Urinary bladder (tissue), 4 donors: Measurements from ENCODE around the gene RAB29. TPM values are rescaled to one million over a fixed set of nuclear protein-coding genes. Genes with fewer than 3 reads are reported as not detected.

Experiments
- DNase-seq: peaks from one replicate; pipeline ENCODE4 v3.0.0-alpha.2; 2015; ENCODE audit errors: extremely low spot score
- H3K27ac ChIP-seq: one replicate; pipeline ENCODE4 v1.5.1; 2013; ENCODE audit warnings: low read depth, mild to moderate bottlenecking, moderate library complexity
- H3K36me3 ChIP-seq: one replicate; pipeline ENCODE4 v1.6.1; 2013; ENCODE audit warnings: mild to moderate bottlenecking, moderate library complexity; ENCODE audit not compliant: insufficient read depth
- H3K4me1 ChIP-seq: one replicate; pipeline ENCODE4 v1.6.1; 2013; ENCODE audit warnings: mild to moderate bottlenecking, moderate library complexity; ENCODE audit not compliant: insufficient read depth
- H3K4me3 ChIP-seq: one replicate; pipeline ENCODE4 v1.5.1; 2013; ENCODE audit warnings: low read depth, low read length
- WGBS: extraction: QIAGEN DNeasy Blood & Tissue Kit; methylation state at CpG from one replicate; pipeline ENCODE4 v1.1.7; 2013; 5-methylcytosine and 5-hydroxymethylcytosine counted together
- polyA plus RNA-seq: library from polyadenylated mRNA; stranded (reverse); fragments of 200-250 nt; gene quantifications from one replicate; pipeline ENCODE4 v1.2.3, GENCODE V29; 2013
- total RNA-seq: library from RNA; depleted of rRNA; stranded (reverse); fragments of >200 nt; gene quantifications from one replicate; pipeline ENCODE4 v1.2.3, GENCODE V29; 2014
- donor health status: healthy with polysubstance abuse.
- donor health status: healthy.

Gene RAB29
- total and polyA plus RNA-seq, 2 donors = 5.1 to 24.1 TPM

GRCh38 chr1:205786601-205787000 lies 11.3 kb upstream of the RAB29 start:
- Histone ChIP-seq H3K4me3 (no peak overlapping the region), H3K27ac (no peak overlapping the region), H3K36me3 (no peaks in the 10 kb centered on the region), H3K4me1 (no peaks in the 10 kb centered on the region)
- WGBS = 41% methylated on average over 4 of the region's 4 CpGs
- DNase-seq = no peak

- no peak overlapping the region for H3K4me3 ChIP-seq
- no peaks in the 10 kb centered on the region for H3K4me1 ChIP-seq
- H3K36me3 ChIP-seq = no peaks in the 10 kb centered on the region
- H3K27ac ChIP-seq = no peak overlapping the region
- WGBS = 93% methylated on average over 9 of the region's 9 CpGs
- DNase-seq = no peak
These were observed 10.2 kb upstream of the RAB29 start for GRCh38 chr1:205785446-205785845.

- Histone ChIP-seq H3K27ac (no peak overlapping the region), H3K4me3 (no peak overlapping the region), H3K4me1 (no peaks in the 10 kb centered on the region), H3K36me3 (no peaks in the 10 kb centered on the region)
- no peak for DNase-seq
- 66% methylated on average over 4 of the region's 4 CpGs for WGBS
These were observed 8.6 kb upstream of the RAB29 start for GRCh38 chr1:205783904-205784303.

GRCh38 chr1:205783433-205783795 lies 8.1 kb upstream of the RAB29 start:
- Histone ChIP-seq H3K4me1 (no peaks in the 10 kb centered on the region), H3K36me3 (no peaks in the 10 kb centered on the region), H3K27ac (no peak overlapping the region), H3K4me3 (no peak overlapping the region)
- DNase-seq = no peak

GRCh38 chr1:205782627-205783432 lies 7.5 kb upstream of the RAB29 start:
- H3K27ac ChIP-seq = no peak overlapping the region
- DNase-seq = no peak
- 74% methylated on average over 4 of the region's 4 CpGs for WGBS
- no peak overlapping the region for H3K4me3 ChIP-seq
- no peaks in the 10 kb centered on the region for H3K36me3 ChIP-seq
- H3K4me1 ChIP-seq = no peaks in the 10 kb centered on the region

- H3K27ac ChIP-seq = no peak overlapping the region
- DNase-seq = no peak
- no peak overlapping the region for H3K4me3 ChIP-seq
- no peaks in the 10 kb centered on the region for H3K36me3 ChIP-seq
- WGBS = 94% methylated on average over 5 of the region's 5 CpGs
- H3K4me1 ChIP-seq = no peaks in the 10 kb centered on the region
These were observed 5.1 kb upstream of the RAB29 start for GRCh38 chr1:205780335-205780734.

- no peak overlapping the region for H3K4me3 ChIP-seq
- DNase-seq = no peak
- H3K27ac ChIP-seq = no peak overlapping the region
- no peaks in the 10 kb centered on the region for H3K4me1 ChIP-seq
- H3K36me3 ChIP-seq = no peaks in the 10 kb centered on the region
- 88% methylated on average over 2 of the region's 2 CpGs for WGBS
These were observed 2.7 kb upstream of the RAB29 start for GRCh38 chr1:205777994-205778393.

GRCh38 chr1:205775717-205776056 lies 405 bp upstream of the RAB29 start:
- no peak for DNase-seq
- H3K4me1 ChIP-seq = no peaks in the 10 kb centered on the region
- no peak overlapping the region for H3K27ac ChIP-seq
- H3K4me3 ChIP-seq = peak overlapping the region; percentile 60
- H3K36me3 ChIP-seq = no peaks in the 10 kb centered on the region

- Histone ChIP-seq H3K4me3 (peak overlapping the region; percentile 60), H3K36me3 (no peaks in the 10 kb centered on the region), H3K27ac (no peak overlapping the region), H3K4me1 (no peaks in the 10 kb centered on the region)
- WGBS = 18% methylated on average over 36 of the region's 36 CpGs
- no peak for DNase-seq
These were observed 876 bp downstream of the RAB29 start for GRCh38 chr1:205774198-205775014.

- WGBS = 89% methylated on average over 2 of the region's 2 CpGs
- DNase-seq = no peak
- Histone ChIP-seq H3K36me3 (no peaks in the 10 kb centered on the region), H3K4me1 (no peaks in the 10 kb centered on the region), H3K27ac (no peak overlapping the region), H3K4me3 (no peak overlapping the region)
These were observed 2.7 kb downstream of the RAB29 start for GRCh38 chr1:205772607-205773032.

GRCh38 chr1:205770618-205771017 lies 4.7 kb downstream of the RAB29 start:
- Histone ChIP-seq H3K27ac (no peak overlapping the region), H3K4me1 (no peaks in the 10 kb centered on the region), H3K36me3 (no peaks in the 10 kb centered on the region), H3K4me3 (no peak overlapping the region)
- WGBS = 89% methylated on average over 4 of the region's 4 CpGs
- DNase-seq = no peak

GRCh38 chr1:205769641-205770365 lies 5.5 kb downstream of the RAB29 start:
- no peak for DNase-seq
- no peaks in the 10 kb centered on the region for H3K4me1 ChIP-seq
- 58% methylated on average over 8 of the region's 8 CpGs for WGBS
- no peaks in the 10 kb centered on the region for H3K36me3 ChIP-seq
- no peak overlapping the region for H3K4me3 ChIP-seq
- no peak overlapping the region for H3K27ac ChIP-seq

- no peak for DNase-seq
- WGBS = 78% methylated on average over 3 of the region's 3 CpGs
- no peaks in the 10 kb centered on the region for H3K36me3 ChIP-seq
- H3K4me3 ChIP-seq = no peak overlapping the region
- no peak overlapping the region for H3K27ac ChIP-seq
- no peaks in the 10 kb centered on the region for H3K4me1 ChIP-seq
These were observed 8.0 kb downstream of the RAB29 start for GRCh38 chr1:205767248-205767647.

GRCh38 chr1:205766570-205766969 lies 8.7 kb downstream of the RAB29 start:
- Histone ChIP-seq H3K4me3 (no peak overlapping the region), H3K4me1 (no peaks in the 10 kb centered on the region), H3K36me3 (no peaks in the 10 kb centered on the region), H3K27ac (no peak overlapping the region)
- WGBS = 60% methylated on average over 3 of the region's 3 CpGs
- DNase-seq = no peak
